Duodenal mucosa (tissue), 2 donors: ENCODE data around the gene SPC24.

Source experiments
- H3K27ac ChIP-seq: one replicate; pipeline ENCODE4 v1.7.0; 2013; ENCODE audit warnings: low read depth, low read length
- H3K27me3 ChIP-seq, 2 donors: one replicate each; pipeline ENCODE4 v1.7.0; 2013; ENCODE audit warnings: low read length in 2 of 2, control low read depth in 1 of 2; ENCODE audit not compliant: insufficient read depth in 2 of 2, control insufficient read depth in 1 of 2
- H3K36me3 ChIP-seq, 2 donors: one replicate each; pipeline ENCODE4 v1.7.0; 2013; ENCODE audit warnings: low read length in 2 of 2, control low read depth in 1 of 2; ENCODE audit not compliant: insufficient read depth in 2 of 2, control insufficient read depth in 1 of 2
- H3K4me1 ChIP-seq, 2 donors: one replicate each; pipeline ENCODE4 v1.7.0; 2013; ENCODE audit warnings: low read length in 2 of 2, control low read depth in 1 of 2; ENCODE audit not compliant: insufficient read depth in 2 of 2, control insufficient read depth in 1 of 2
- H3K4me3 ChIP-seq, 2 donors: one replicate each; pipeline ENCODE4 v1.7.0; 2013; ENCODE audit warnings: low read length in 2 of 2, low read depth in 1 of 2
- H3K9ac ChIP-seq, 2 donors: one replicate each; pipeline ENCODE4 v1.7.0; 2013; ENCODE audit warnings: low read length in 2 of 2, low read depth in 1 of 2
- H3K9me3 ChIP-seq, 2 donors: one replicate each; pipeline ENCODE4 v1.7.0; 2013; ENCODE audit warnings: low read length in 2 of 2, control low read depth in 1 of 2; ENCODE audit not compliant: control insufficient read depth in 1 of 2

The SPC24 gene

DNA sequence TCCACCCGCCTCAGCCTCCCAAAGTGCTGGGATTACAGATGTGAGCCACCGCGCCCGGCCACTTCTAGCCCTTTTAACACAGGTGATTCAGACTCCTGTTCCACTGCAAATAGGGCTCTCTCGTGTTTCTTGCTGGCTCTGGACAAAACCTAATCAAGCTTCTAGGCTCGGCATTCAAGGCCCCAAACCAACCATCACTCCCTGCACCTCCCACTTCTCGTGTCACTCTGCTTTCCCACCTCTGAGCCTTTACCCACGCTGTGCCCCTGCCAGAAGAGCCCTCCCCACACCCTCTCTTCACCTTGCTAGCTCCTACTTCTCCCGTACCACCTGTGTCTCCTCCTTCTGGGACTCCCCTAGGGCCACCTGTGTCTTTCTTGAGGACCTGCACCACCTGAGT lies 22.0 kb upstream of the SPC24 start:
- peaks cover 6 to 8% of the 10 kb centered on the region in 2 donors for H3K4me1 ChIP-seq
- H3K4me3 ChIP-seq, result no peak overlapping the region
- H3K27me3 ChIP-seq, result no peaks in the 10 kb centered on the region
- no peaks in the 10 kb centered on the region for H3K9me3 ChIP-seq
- no peak overlapping the region for H3K9ac ChIP-seq
- H3K27ac ChIP-seq, result no peak overlapping the region
- H3K36me3 ChIP-seq, result peaks cover 0 to 41% of the 10 kb centered on the region in 2 donors

DNA sequence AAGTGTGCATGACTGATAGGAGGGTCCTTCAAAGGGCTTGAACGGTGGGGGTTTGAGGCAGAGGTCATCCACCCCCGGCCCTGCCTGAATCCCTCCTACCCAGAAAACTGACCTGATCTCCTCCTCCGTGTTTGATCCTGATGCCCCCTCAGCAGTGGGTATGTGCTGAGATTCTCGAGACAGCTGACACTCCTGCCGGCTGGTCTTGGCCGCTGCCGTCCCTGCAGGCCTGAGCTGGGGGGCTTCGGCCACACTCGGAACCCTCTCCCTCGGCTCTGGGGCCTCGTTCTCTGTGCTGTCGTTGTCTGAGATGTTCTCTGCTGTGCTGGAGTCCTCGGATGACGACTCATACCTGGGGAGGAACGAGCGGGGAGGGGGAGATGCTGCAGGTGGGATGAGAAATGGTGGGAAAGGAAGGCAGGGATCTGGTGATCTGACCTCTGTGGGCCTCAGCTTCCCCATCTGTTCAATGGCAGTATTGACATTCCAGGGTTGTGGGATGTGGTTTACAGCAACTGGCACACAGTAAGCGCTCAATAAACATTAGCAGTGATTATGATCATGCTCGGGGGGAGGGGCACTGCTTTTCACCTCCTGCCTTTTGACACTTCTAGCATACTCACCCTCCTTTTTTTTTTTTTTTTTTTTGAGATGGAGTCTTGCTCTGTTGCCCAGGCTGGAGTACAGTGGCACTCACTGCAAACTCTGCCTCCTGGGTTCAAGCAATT lies 21.0 kb upstream of the SPC24 start:
- no peak overlapping the region for H3K4me3 ChIP-seq
- peaks cover 6 to 8% of the 10 kb centered on the region in 2 donors for H3K4me1 ChIP-seq
- H3K9ac ChIP-seq, result no peak overlapping the region
- H3K9me3 ChIP-seq, result no peaks in the 10 kb centered on the region
- no peaks in the 10 kb centered on the region for H3K27me3 ChIP-seq
- peaks cover 0 to 45% of the 10 kb centered on the region in 2 donors for H3K36me3 ChIP-seq
- no peak overlapping the region for H3K27ac ChIP-seq

DNA sequence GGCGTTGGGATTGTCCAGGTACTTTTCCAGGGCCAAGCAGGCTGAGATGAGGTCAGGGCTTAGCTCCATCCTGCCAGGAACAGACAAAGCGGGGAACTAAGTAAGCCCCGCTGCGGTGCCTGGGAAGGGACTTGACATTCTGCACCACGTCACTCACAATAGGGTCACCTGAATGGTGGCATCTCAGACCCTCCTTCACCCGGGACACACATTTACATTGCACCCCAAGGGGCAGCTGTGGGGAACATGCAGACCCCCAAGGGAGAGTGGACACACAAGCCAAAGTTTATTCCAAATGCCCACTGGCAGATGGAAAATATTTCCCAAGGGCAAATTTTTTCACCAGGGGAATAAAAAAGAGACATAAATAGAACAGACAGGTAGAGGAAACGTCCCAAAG lies 20.3 kb upstream of the SPC24 start:
- Histone ChIP-seq H3K4me3 (no peak overlapping the region), H3K9ac (no peak overlapping the region), H3K36me3 (peaks cover 0 to 45% of the 10 kb centered on the region in 2 donors), H3K27ac (no peak overlapping the region), H3K4me1 (peaks cover 6 to 8% of the 10 kb centered on the region in 2 donors), H3K27me3 (no peaks in the 10 kb centered on the region), H3K9me3 (no peaks in the 10 kb centered on the region)

DNA sequence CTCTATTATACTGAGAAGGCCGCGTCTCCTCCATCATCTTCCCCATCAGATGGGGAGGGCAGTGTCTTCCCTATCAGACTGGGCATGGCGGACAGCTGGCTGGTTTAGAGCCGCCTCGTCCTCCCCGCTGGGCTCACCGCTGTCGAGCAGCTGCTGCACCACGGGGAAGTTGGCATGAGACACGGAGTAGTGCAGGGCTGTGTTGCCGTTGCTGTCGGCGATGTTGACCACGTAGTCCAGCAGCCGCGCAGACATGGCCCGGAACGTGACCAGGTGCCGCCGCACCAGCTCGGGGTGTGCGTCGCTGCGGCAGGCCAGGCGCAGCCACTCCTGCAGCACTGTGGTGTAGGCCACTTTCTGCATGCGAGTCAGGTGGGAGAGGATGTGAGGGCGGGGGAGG lies 18.8 kb upstream of the SPC24 start:
- Histone ChIP-seq H3K27me3 (no peaks in the 10 kb centered on the region), H3K36me3 (peaks cover 0 to 51% of the 10 kb centered on the region in 2 donors), H3K4me3 (no peak overlapping the region), H3K4me1 (peaks cover 0 to under 1% of the 10 kb centered on the region in 2 donors), H3K9ac (no peak overlapping the region), H3K27ac (no peak overlapping the region), H3K9me3 (no peaks in the 10 kb centered on the region)

DNA sequence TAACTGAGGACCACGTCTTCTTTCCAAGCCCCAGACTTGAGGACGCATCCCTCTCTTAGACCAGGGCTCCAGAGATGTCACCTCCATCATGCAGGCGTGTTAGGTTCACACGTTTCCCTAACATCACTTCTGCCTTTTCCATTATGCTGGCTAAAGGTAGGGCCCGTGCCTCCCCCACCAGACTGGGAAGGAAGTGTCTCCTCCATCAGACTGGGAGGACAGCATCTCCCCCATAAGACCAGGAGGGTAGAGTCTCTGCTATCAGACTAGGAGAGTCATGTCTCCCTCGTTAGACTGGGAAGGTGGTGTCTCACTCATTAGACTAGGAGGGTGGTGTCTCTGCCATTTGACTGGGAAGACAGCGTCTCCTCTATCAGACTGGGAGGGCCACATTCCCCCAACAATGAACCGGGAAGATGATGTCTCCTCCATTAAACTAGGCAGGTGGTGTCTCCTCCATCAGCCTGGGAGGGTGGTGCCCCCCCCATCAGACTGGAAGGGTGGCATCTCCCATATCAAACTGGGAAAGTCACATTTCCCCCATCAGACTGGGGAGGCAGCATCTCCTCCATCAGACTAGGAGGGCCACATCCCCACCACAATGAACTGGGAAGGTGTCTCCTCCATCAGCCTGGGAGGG lies 18.1 kb upstream of the SPC24 start:
- H3K36me3 ChIP-seq, result peaks cover 1 to 51% of the 10 kb centered on the region in 2 donors
- H3K9ac ChIP-seq, result no peak overlapping the region
- no peaks in the 10 kb centered on the region for H3K27me3 ChIP-seq
- no peaks in the 10 kb centered on the region for H3K9me3 ChIP-seq
- H3K4me1 ChIP-seq, result no peaks in the 10 kb centered on the region
- H3K27ac ChIP-seq, result no peak overlapping the region
- no peak overlapping the region for H3K4me3 ChIP-seq

DNA sequence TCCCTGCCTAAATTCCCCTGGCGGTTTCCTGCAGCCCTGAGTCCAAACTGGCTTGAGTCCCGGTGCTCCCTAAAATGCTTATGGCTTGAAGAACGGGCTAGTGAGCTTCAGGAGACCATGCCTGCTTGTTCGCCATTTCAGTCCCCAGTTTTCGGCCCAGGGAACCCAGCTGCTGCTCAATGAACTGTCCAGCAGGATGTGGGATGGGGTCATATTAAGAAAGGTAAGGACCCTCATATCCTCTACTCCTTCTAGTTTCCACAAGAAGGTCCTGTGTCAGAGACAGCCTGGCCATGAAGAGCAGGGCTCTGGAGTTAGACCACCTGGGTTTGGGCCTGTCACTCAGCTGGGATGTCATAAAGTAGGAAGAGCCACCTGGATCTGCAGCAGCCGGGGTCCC lies 17.0 kb upstream of the SPC24 start:
- Histone ChIP-seq H3K27ac (no peak overlapping the region), H3K27me3 (no peaks in the 10 kb centered on the region), H3K9ac (no peak overlapping the region), H3K4me3 (no peak overlapping the region), H3K9me3 (no peaks in the 10 kb centered on the region), H3K36me3 (peaks cover 4 to 44% of the 10 kb centered on the region in 2 donors), H3K4me1 (no peaks in the 10 kb centered on the region)

DNA sequence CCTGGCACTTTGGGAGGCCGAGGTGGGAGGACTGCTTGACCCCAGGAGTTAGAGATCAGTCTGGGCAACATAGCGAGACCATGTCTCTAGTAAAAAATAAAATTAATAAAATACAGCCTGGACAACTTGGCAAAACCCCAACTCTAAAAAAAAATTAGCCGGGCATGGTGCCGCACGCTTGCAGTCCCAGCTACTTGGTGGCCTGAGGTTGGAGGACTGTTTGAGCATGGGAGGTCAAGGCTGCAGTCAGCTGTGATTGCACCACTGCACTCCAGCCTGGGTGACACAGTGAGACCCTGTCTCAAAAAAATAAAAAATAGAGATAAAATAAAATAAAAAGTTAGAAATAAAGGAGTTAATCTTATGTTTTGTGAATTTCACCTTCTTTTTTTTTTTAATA lies 15.6 kb upstream of the SPC24 start:
- H3K36me3 ChIP-seq, result peaks cover 4 to 37% of the 10 kb centered on the region in 2 donors
- no peak overlapping the region for H3K4me3 ChIP-seq
- H3K27ac ChIP-seq, result no peak overlapping the region
- no peaks in the 10 kb centered on the region for H3K4me1 ChIP-seq
- H3K9ac ChIP-seq, result no peak overlapping the region
- H3K9me3 ChIP-seq, result no peaks in the 10 kb centered on the region
- no peaks in the 10 kb centered on the region for H3K27me3 ChIP-seq

DNA sequence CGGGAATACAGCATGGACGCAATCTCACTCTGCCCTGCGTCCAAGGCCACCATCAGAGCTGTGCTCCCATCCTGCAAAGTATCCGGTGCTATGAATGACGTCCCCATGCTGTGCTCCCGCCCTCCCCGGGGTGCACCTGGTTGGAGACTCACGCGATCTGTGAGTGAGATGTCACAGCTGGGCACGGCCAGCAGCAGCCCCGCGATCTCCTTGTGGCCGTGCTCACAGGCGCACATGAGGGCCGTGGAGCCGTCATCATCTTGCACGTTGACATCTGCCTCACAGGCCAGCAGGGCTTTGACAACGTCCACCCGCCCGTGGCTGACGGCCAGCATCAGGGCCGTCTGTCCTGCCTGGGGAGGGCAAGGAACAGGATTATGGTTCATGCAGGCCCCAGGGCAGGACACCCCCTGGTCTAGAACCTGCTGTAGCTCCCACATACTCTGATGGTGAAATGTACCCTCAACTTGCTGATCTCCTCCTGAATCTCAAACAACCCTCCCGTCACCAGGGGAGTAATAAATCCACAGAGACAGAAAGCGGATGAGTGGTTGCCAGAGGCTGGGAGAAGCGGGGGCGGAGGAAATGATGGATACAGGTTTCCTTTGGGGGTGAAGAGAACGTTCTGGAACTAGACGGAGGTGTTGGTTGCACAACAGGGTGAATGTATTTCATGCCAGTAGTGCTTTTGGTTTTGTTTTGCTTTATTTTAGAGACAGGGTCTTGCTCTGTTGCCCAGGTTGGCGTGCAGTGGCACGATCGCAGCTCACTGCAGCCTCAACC lies 14.5 kb upstream of the SPC24 start:
- no peak overlapping the region for H3K9ac ChIP-seq
- peaks cover 4 to 34% of the 10 kb centered on the region in 2 donors for H3K36me3 ChIP-seq
- no peaks in the 10 kb centered on the region for H3K4me1 ChIP-seq
- H3K27ac ChIP-seq, result no peak overlapping the region
- no peak overlapping the region for H3K4me3 ChIP-seq
- no peaks in the 10 kb centered on the region for H3K27me3 ChIP-seq
- no peaks in the 10 kb centered on the region for H3K9me3 ChIP-seq

DNA sequence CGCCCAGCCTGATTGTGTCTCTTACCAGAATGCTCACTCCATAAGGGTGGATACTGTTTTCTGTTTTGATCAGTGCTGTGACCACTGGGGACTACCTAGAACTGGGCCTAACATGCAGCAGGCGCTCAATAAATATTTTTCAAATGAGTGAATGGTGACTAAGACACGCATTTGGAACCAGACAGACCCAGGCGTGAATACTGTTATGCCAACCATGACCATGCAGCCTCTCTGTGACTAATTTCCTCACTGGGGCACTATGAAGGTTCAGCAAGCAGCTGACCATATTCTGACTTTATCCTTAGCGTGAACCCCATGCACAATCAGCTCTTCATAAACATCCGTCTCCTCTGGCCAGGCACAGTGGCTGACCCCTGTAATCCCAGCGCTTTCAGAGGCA lies 13.0 kb upstream of the SPC24 start:
- H3K9ac ChIP-seq, result no peak overlapping the region
- no peaks in the 10 kb centered on the region for H3K9me3 ChIP-seq
- no peak overlapping the region for H3K27ac ChIP-seq
- H3K27me3 ChIP-seq, result no peaks in the 10 kb centered on the region
- peaks cover 4 to 22% of the 10 kb centered on the region in 2 donors for H3K36me3 ChIP-seq
- no peak overlapping the region for H3K4me3 ChIP-seq
- no peaks in the 10 kb centered on the region for H3K4me1 ChIP-seq
